NT2/D1 (cell line): ENCODE results near the gene SHOC1.
"Not testable (repeated sequence)": the region's sequence is repeated elsewhere in the genome, so short reads cannot be mapped to it uniquely, and the experiment has no call there.

Source experiments
- DNase-seq: peaks from one replicate; pipeline ENCODE4 v3.0.0-alpha.2; 2011; ENCODE audit warnings: low read depth, low spot score
- H3K27me3 ChIP-seq: 2 replicates; pipeline ENCODE4 v1.6.0; 2011; ENCODE audit warnings: mild to moderate bottlenecking; ENCODE audit not compliant: insufficient read length, insufficient read depth
- H3K36me3 ChIP-seq: 2 replicates; pipeline ENCODE4 v1.6.1; 2011; ENCODE audit warnings: mild to moderate bottlenecking, low read length, mixed read lengths; ENCODE audit not compliant: insufficient read depth, insufficient read length
- H3K4me1 ChIP-seq: 2 replicates; pipeline ENCODE4 v1.5.1; 2011; ENCODE audit not compliant: insufficient read depth, insufficient read length
- H3K4me3 ChIP-seq: 2 replicates; pipeline ENCODE4 v1.5.1; 2011; ENCODE audit warnings: low read depth; ENCODE audit not compliant: insufficient read length
- H3K9ac ChIP-seq: 2 replicates; pipeline ENCODE4 v1.6.0; 2011; ENCODE audit warnings: low read depth; ENCODE audit not compliant: insufficient read length
- H3K9me3 ChIP-seq: 2 replicates; pipeline ENCODE4 v1.5.1; 2011; ENCODE audit warnings: mild to moderate bottlenecking, low read length; ENCODE audit not compliant: insufficient read depth
- SUZ12 ChIP-seq: IDR thresholded peaks from 2 replicates; pipeline ENCODE4 v1.6.1; 2011; ENCODE audit not compliant: insufficient read length, insufficient read depth; ENCODE audit errors: extremely low read depth
- YY1 ChIP-seq: IDR thresholded peaks from 2 replicates; pipeline ENCODE4 v1.6.1; 2011; ENCODE audit not compliant: insufficient read length, insufficient read depth
- ZNF274 ChIP-seq: IDR thresholded peaks from 2 replicates; pipeline ENCODE4 v1.6.1; 2011; ENCODE audit warnings: mild to moderate bottlenecking, low read depth, low read length

Gene SHOC1

GRCh38 chr9:111815285-111816070, 20.7 kb upstream of the SHOC1 start:
- no peaks in the 10 kb centered on the region for H3K9me3 ChIP-seq
- H3K4me1 ChIP-seq: no peaks in the 10 kb centered on the region
- H3K4me3 ChIP-seq: no peak overlapping the region
- no peak for TF ChIP-seq ZNF274
- TF ChIP-seq SUZ12: no peak
- TF ChIP-seq YY1: no peak
- H3K9ac ChIP-seq: no peak overlapping the region
- no peak for DNase-seq
- no peaks in the 10 kb centered on the region for H3K27me3 ChIP-seq
- H3K36me3 ChIP-seq: no peaks in the 10 kb centered on the region

GRCh38 chr9:111812337-111812736, 17.6 kb upstream of the SHOC1 start:
- Histone ChIP-seq H3K9me3 (no peaks in the 10 kb centered on the region), H3K27me3 (no peaks in the 10 kb centered on the region), H3K4me3 (no peak overlapping the region), H3K4me1 (no peaks in the 10 kb centered on the region), H3K9ac (no peak overlapping the region), H3K36me3 (no peaks in the 10 kb centered on the region)
- TF ChIP-seq YY1 (no peak), ZNF274 (no peak), SUZ12 (no peak)
- no peak for DNase-seq

- H3K9ac ChIP-seq: no peak overlapping the region
- H3K9me3 ChIP-seq: no peaks in the 10 kb centered on the region
- TF ChIP-seq YY1: no peak
- H3K27me3 ChIP-seq: no peaks in the 10 kb centered on the region
- no peaks in the 10 kb centered on the region for H3K36me3 ChIP-seq
- no peak for DNase-seq
- no peaks in the 10 kb centered on the region for H3K4me1 ChIP-seq
- no peak overlapping the region for H3K4me3 ChIP-seq
These were observed 16.2 kb upstream of the SHOC1 start for GRCh38 chr9:111810908-111811307.

- not testable (repeated sequence) for H3K9me3 ChIP-seq, DNase-seq, H3K4me1 ChIP-seq, H3K27me3 ChIP-seq, H3K4me3 ChIP-seq, H3K36me3 ChIP-seq, H3K9ac ChIP-seq
These were observed 15.7 kb upstream of the SHOC1 start for GRCh38 chr9:111810415-111810814.

- no peak for TF ChIP-seq ZNF274
- no peak for TF ChIP-seq YY1
- TF ChIP-seq SUZ12: no peak
- Histone ChIP-seq H3K27me3 (no peaks in the 10 kb centered on the region), H3K9me3 (no peaks in the 10 kb centered on the region), H3K36me3 (no peaks in the 10 kb centered on the region), H3K4me1 (no peaks in the 10 kb centered on the region), H3K4me3 (no peak overlapping the region), H3K9ac (no peak overlapping the region)
- no peak for DNase-seq
These were observed 12.5 kb upstream of the SHOC1 start for GRCh38 chr9:111807197-111807596.

GRCh38 chr9:111806259-111806658, 11.5 kb upstream of the SHOC1 start:
- no peak overlapping the region for H3K4me3 ChIP-seq
- no peaks in the 10 kb centered on the region for H3K9me3 ChIP-seq
- H3K9ac ChIP-seq: no peak overlapping the region
- H3K27me3 ChIP-seq: no peaks in the 10 kb centered on the region
- no peaks in the 10 kb centered on the region for H3K36me3 ChIP-seq
- DNase-seq: no peak
- no peak for TF ChIP-seq SUZ12
- TF ChIP-seq YY1: no peak
- no peak for TF ChIP-seq ZNF274
- no peaks in the 10 kb centered on the region for H3K4me1 ChIP-seq

- no peak overlapping the region for H3K9ac ChIP-seq
- no peaks in the 10 kb centered on the region for H3K9me3 ChIP-seq
- no peaks in the 10 kb centered on the region for H3K36me3 ChIP-seq
- no peak overlapping the region for H3K4me3 ChIP-seq
- no peaks in the 10 kb centered on the region for H3K27me3 ChIP-seq
- TF ChIP-seq YY1 (no peak), SUZ12 (no peak), ZNF274 (no peak)
- H3K4me1 ChIP-seq: no peaks in the 10 kb centered on the region
- DNase-seq: no peak
These were observed 11.1 kb upstream of the SHOC1 start for GRCh38 chr9:111805830-111806241.

GRCh38 chr9:111805262-111805661, 10.5 kb upstream of the SHOC1 start:
- no peak overlapping the region for H3K9ac ChIP-seq
- H3K4me1 ChIP-seq: no peaks in the 10 kb centered on the region
- no peak for DNase-seq

More at GRCh38 chr9:111805262-111805661, 10.5 kb upstream of the SHOC1 start:
- H3K4me3 ChIP-seq: no peak overlapping the region
- H3K27me3 ChIP-seq: no peaks in the 10 kb centered on the region
- no peaks in the 10 kb centered on the region for H3K9me3 ChIP-seq
- no peak for TF ChIP-seq ZNF274
- no peak for TF ChIP-seq SUZ12
- TF ChIP-seq YY1: no peak
- H3K36me3 ChIP-seq: no peaks in the 10 kb centered on the region
